ENCODE data around the gene ARF1.
A peak's percentile ranks its signal among the peaks of the same experiment; 100 is the strongest.

The ARF1 gene

DNA sequence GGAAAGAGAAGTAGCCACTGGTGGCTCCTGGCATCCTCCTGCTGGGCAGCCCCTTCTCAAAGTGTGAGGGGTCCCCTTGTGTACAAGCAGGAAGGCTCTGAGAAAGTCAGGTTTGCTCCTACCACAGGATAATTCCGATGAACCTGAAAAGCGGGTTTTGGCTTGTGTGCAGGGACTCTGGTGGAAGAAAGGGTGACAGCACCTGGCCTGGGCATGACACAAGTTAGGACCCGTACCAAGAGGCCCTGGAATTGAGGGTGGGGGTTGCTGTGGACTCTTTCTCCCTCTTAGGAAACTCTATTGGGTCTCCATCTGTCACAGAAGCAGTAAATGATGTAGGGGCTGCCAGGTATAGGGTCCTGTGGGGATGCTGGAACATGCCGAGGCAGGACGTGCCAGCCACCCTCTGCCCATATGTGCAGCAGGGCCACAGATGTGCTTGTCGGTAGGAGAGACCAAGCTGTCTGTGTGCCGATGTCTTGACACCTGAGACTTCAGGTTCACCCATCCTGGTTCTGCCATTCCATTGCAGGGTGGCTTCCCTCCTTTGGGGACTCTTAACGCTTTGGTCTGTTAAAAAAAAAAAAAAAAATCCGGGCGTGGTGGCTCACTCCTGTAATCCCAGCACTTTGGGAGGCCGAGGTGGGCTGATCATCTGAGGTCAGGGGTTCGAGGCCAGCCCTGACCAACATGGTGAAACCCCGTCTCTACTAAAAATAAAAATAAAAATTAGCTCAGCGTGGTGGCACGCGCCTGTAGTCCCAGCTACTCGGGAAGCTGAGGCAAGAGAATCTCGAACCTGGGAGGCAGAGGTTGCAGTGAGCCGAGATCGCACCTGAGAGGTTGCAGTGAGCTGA lies 10.8 kb downstream of the ARF1 start:
- peak overlapping the region; percentile 22; the same call in 1 of the 2 replicates for H3K27ac ChIP-seq
- CTCF ChIA-PET, result interaction anchor here (0.6 to 0.7 kb wide), 2 partner anchors 132 to 596 kb away, joined by 3 to 4 read pairs; no protein-coding TSS in a partner anchor
- DNase-seq (ENCODE audit: low spot score), result no peak
- TF ChIP-seq, protein P1, sequence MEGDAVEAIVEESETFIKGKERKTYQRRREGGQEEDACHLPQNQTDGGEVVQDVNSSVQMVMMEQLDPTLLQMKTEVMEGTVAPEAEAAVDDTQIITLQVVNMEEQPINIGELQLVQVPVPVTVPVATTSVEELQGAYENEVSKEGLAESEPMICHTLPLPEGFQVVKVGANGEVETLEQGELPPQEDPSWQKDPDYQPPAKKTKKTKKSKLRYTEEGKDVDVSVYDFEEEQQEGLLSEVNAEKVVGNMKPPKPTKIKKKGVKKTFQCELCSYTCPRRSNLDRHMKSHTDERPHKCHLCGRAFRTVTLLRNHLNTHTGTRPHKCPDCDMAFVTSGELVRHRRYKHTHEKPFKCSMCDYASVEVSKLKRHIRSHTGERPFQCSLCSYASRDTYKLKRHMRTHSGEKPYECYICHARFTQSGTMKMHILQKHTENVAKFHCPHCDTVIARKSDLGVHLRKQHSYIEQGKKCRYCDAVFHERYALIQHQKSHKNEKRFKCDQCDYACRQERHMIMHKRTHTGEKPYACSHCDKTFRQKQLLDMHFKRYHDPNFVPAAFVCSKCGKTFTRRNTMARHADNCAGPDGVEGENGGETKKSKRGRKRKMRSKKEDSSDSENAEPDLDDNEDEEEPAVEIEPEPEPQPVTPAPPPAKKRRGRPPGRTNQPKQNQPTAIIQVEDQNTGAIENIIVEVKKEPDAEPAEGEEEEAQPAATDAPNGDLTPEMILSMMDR (conservative IDR thresholded peaks at IDR 0.05; ENCODE audit: low read depth), result no peak
- POLR2A ChIA-PET (ENCODE audit: low non-redundant PET), result no interaction called here

DNA sequence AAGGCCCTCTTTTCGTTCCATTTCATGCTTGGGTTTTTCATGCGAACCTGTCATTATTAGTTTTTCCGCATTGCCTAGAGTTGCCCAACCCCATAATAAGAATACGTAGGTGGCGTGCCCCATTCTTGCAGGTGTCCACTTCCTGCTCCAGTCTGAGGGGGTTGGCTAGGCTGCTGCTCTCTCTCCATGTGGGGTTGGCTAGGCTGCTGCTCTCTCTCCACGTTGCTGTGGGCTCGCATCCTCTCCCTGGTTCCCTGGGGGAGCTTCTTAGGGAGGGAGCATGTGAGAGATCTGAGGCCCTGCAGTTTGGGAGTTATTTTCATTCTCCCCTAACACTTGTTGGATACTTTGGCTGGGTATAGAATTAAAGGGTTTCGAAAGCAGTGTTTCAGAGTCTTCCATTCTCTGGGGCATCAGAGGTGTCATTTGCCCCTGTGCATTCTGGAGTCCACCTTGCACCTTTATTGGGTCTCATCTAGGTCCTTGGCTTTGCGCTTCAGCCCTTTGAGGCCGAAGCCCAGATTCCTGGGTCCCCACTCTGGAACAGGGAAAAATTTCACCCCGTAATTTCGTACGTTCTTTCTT lies 12.0 kb downstream of the ARF1 start:
- no peak overlapping the region for H3K27ac ChIP-seq
- TF ChIP-seq, protein P1 (conservative IDR thresholded peaks at IDR 0.05; ENCODE audit: low read depth), result no peak
- ChIA-PET POLR2A (ENCODE audit: low non-redundant PET) (no interaction called here), CTCF (no interaction called here)
- DNase-seq (ENCODE audit: low spot score), result no peak

DNA sequence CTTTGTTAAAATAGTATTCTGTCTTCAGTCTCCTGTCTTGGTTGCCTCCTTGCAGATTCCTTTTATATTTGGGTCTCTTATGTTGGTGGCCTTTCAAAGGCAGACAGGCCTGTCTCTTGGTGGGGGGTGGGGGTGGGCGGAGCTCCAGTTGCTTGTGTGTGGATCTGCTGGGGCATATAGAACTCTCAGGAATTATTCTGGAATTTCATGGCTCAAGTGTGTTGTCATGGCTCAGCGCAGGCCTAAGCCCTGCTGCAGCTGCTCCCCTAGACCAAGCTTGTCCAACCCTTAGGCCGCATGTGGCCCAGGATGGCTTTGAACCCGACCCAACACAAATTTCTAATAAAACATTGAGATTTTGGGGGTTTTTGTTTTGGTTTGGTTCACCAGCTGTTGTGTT lies 12.7 kb downstream of the ARF1 start:
- no peak for DNase-seq (ENCODE audit: low spot score)
- ChIA-PET POLR2A (ENCODE audit: low non-redundant PET) (no interaction called here), CTCF (no interaction called here)
- peak overlapping the region; percentile 84 for H3K27ac ChIP-seq
- TF ChIP-seq, protein P1 (conservative IDR thresholded peaks at IDR 0.05; ENCODE audit: low read depth), result no peak

DNA sequence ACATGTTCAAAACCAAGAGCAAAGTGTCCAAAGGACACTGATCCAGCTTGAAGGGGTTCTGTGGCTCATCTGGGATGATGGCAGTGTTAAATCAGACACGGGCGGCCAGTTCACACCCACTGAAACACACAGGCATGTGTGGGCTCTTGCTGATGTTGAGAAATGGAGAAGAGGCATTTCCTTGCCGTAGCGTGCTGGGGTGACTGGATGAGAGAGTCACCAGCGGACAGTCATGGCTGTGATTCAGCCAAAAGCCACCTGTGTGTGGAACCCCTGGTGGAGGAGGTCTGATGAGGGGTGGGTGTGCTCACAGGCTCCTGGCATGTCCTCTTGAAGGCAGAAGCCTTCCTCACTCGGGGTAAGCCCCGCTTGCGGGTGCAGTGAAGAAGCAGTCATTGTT lies 13.4 kb downstream of the ARF1 start:
- ChIA-PET POLR2A (ENCODE audit: low non-redundant PET) (no interaction called here), CTCF (no interaction called here)
- H3K27ac ChIP-seq, result peak overlapping the region; percentile 84
- TF ChIP-seq, protein P1 (conservative IDR thresholded peaks at IDR 0.05; ENCODE audit: low read depth), result no peak
- no peak for DNase-seq (ENCODE audit: low spot score)

DNA sequence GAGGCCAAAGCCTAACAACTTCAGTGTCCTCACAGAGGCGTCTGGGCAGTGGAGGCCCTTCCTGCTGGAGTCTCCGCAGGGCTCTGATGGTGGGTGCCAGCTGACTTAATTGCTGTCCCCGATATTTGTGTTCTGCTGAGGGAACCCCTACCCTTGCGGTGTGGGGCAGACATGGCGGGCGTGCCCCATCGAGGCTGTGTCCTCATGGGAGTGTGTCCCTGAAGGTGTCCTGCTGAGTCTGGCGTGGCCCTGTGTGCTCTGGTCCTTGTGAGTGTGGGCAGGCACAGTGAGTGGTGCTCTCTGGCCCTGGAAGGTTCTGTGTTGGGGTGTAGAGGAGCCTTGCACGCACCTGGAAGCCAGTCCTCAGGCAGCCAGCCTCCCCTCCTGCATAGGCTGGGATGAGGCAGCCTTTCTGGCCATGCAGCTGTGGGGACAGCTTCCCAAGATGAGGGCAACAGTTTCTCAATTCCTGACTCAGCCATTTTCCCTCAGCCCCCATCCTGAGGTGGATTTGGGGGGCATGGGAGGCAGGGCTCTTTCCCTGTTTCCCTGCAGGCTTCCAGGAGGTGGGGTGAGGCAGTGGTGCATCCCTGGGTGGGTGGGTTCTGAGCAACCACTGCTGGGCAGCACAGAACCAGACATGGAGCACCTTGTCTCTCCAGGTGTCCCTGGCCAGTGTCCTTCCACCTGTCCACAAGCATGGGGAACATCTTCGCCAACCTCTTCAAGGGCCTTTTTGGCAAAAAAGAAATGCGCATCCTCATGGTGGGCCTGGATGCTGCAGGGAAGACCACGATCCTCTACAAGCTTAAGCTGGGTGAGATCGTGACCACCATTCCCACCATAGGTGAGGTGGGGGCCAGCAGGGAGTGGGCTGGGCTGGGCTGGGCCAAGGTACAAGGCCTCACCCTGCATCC lies 14.2 kb downstream of the ARF1 start:
- POLR2A ChIA-PET (ENCODE audit: low non-redundant PET), result no interaction called here
- TF ChIP-seq, protein P1 (conservative IDR thresholded peaks at IDR 0.05; ENCODE audit: low read depth), result no peak
- CTCF ChIA-PET, result no interaction called here
- H3K27ac ChIP-seq, result peak overlapping the region; percentile 84
- no peak for DNase-seq (ENCODE audit: low spot score)
